Breast epithelium (tissue), 3 donors: ENCODE data around the gene OR7A10.

Experiments
- CTCF ChIP-seq, 3 donors: fragments of 450-650 bp; IDR thresholded peaks; one replicate each; pipeline ENCODE4 v1.5.1; 2016 to 2017; ENCODE audit warnings: antibody characterized with exemption in 3 of 3, mild to moderate bottlenecking in 3 of 3, moderate library complexity in 3 of 3
- POLR2A ChIP-seq: fragments of 450-650 bp; IDR thresholded peaks from one replicate; pipeline ENCODE4 v1.6.1; 2016; ENCODE audit warnings: antibody characterized with exemption, mild to moderate bottlenecking, moderate library complexity

- TF ChIP-seq CTCF (IDR thresholded peaks at IDR 0.05) (no peak), POLR2A (no peak)
Measured at GRCh38 chr19:14796021-14796420, 52.7 kb downstream of the OR7A10 start.
